ENCODE data around the gene PDE11A. TPM values are rescaled to one million over a fixed set of nuclear protein-coding genes. Genes with fewer than 3 reads are reported as not detected.

PDE11A gene
- total and polyA plus RNA-seq, 2 of the 8 experiments (the other 6 are each of a cell fraction or from before 2014, with no cell fraction given): 0.19 to 0.23 TPM

DNA sequence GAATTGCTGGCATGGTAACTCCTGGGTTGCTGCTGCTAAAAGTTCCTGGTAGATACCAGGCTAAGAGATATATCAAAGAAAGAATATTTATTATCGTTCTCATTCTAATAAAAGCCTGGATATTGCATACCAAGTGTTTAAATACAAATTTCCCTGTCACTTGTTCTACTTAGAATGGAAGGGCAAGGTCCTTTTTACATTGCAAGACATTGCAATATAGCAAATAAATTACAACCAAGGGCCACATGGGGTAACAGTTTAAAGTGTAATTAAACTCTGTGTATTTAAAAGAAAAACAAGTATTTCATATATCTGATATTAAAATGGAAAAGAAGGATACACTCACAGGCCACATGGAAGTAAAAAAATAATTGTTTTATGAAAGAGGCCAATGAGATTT, 16.2 kb downstream of the PDE11A start:
- Histone ChIP-seq H3K23me2 (ENCODE audit: low read depth, low read length) (no peaks in the 10 kb centered on the region), H3K27ac (ENCODE audit: low read depth, low read length) (no peak overlapping the region), H4K8ac (ENCODE audit: extremely low read depth, insufficient read depth, low read length) (no peak overlapping the region), H2AFZ (ENCODE audit: low read length) (no peak overlapping the region), H3K79me1 (ENCODE audit: low read depth, low read length) (no peaks in the 10 kb centered on the region), H3K4me3 (ENCODE audit: extremely low read depth in 1 of 4, insufficient read depth in 2 of 4, low read depth in 3 of 4, low read length in 4 of 4) (no peak overlapping the region), H2BK12ac (ENCODE audit: low read depth, low read length) (no peak overlapping the region), H3K79me2 (ENCODE audit: control insufficient read depth in 1 of 2, insufficient read depth in 2 of 2, low read length in 2 of 2) (no peaks in the 10 kb centered on the region), H3K27me3 (replicated peaks in 1 of 4; ENCODE audit: control insufficient read depth in 3 of 4, extremely low read depth in 1 of 4, insufficient read depth in 3 of 4, low read length in 3 of 4) (no peaks in the 10 kb centered on the region), H3K36me3 (ENCODE audit: control insufficient read depth in 2 of 4, insufficient read depth in 4 of 4, low read length in 3 of 4) (no peaks in the 10 kb centered on the region), H3K4ac (replicated peaks; ENCODE audit: insufficient read length, low read depth, low read length) (no peak overlapping the region), H4K91ac (replicated peaks; ENCODE audit: insufficient read length, low read length) (no peak overlapping the region), H3K18ac (ENCODE audit: extremely low read depth, low read length) (no peak overlapping the region), H2BK120ac (replicated peaks; ENCODE audit: low read depth, low read length) (no peak overlapping the region), H4K5ac (ENCODE audit: insufficient read length, low read depth, low read length) (no peak overlapping the region), H3K4me1 (replicated peaks in 1 of 4; ENCODE audit: control insufficient read depth in 3 of 4, insufficient read depth in 4 of 4, low read length in 3 of 4) (no peaks in the 10 kb centered on the region), H3K14ac (ENCODE audit: insufficient read length) (no peak overlapping the region), H2AK5ac (ENCODE audit: low read depth, low read length) (no peak overlapping the region), H2BK20ac (ENCODE audit: low read length) (no peak overlapping the region), H3K23ac (ENCODE audit: insufficient read length) (no peak overlapping the region), H3K9me3 (ENCODE audit: insufficient read depth in 2 of 2, low read depth in 1 of 2, low read length in 1 of 2) (no peaks in the 10 kb centered on the region), H3K56ac (replicated peaks; ENCODE audit: insufficient read length, low read depth, low read length) (no peak overlapping the region), H2BK5ac (ENCODE audit: low read depth, low read length) (no peak overlapping the region), H4K20me1 (replicated peaks in 1 of 2; ENCODE audit: control insufficient read depth in 1 of 2, insufficient read depth in 2 of 2, low read length in 2 of 2) (peaks cover 0 to 2% of the 10 kb centered on the region in 2 experiments), H2BK15ac (ENCODE audit: low read length) (no peak overlapping the region), H3K9ac (replicated peaks in 1 of 4; ENCODE audit: extremely low read depth in 1 of 4, low read depth in 3 of 4, low read length in 3 of 4) (no peak overlapping the region), H3K4me2 (ENCODE audit: insufficient read depth in 1 of 2, low read depth in 2 of 2, low read length in 2 of 2) (no peak overlapping the region)
- no peak for FAIRE-seq
- ChIA-PET POLR2A (ENCODE audit: partially characterized antibody) (no interaction called here), CTCF (ENCODE audit: partially characterized antibody) (no interaction called here)
- no peak for DNase-seq (ENCODE audit: low read depth in 1 of 2, low spot score in 2 of 2)
- TF ChIP-seq FOSL1 (IDR thresholded peaks at IDR 0.05; ENCODE audit: insufficient read depth, low read depth, low read length) (no peak), CTBP2 (IDR thresholded peaks at IDR 0.05; ENCODE audit: borderline replicate concordance, insufficient read depth, insufficient read length, low read length) (no peak), TEAD4 (IDR thresholded peaks at IDR 0.05; ENCODE audit: low read depth, low read length) (no peak)
- 86% methylated on average over 1 of the region's 1 CpG; no CpG with 5 or more reads in 1 of the 2 experiments for WGBS, 2 experiments (ENCODE audit: extremely low coverage in 1 of 2, insufficient coverage in 1 of 2, insufficient read length in 1 of 2, insufficient replicate concordance in 2 of 2, low coverage in 1 of 2, low lambda C conversion rate in 2 of 2, missing lambda C conversion rate in 1 of 2)

Data from H1 (cell line).